ENCODE results near the gene KLHDC8A.

DNA sequence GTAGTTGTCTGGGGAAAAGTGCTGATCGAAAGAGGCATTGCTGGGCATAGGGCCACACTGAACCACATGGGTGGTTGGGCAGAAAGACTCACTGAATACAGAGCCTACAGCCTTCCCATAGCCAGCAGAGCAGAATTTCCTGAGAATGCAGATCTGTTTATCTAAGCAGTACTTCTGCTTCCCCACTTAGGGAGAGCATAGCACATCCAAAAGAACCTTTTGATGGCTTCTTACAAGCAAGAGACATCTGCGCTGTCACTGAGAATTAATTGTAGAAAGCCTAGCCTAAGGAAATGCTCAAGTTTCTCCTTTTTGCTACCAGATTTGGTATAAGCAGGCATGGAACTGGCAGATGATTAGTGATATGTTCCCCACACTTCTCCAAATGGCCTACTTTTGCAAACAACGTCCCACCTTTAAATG is 13.0 kb upstream of the KLHDC8A start:
- TF ChIP-seq, protein P1, sequence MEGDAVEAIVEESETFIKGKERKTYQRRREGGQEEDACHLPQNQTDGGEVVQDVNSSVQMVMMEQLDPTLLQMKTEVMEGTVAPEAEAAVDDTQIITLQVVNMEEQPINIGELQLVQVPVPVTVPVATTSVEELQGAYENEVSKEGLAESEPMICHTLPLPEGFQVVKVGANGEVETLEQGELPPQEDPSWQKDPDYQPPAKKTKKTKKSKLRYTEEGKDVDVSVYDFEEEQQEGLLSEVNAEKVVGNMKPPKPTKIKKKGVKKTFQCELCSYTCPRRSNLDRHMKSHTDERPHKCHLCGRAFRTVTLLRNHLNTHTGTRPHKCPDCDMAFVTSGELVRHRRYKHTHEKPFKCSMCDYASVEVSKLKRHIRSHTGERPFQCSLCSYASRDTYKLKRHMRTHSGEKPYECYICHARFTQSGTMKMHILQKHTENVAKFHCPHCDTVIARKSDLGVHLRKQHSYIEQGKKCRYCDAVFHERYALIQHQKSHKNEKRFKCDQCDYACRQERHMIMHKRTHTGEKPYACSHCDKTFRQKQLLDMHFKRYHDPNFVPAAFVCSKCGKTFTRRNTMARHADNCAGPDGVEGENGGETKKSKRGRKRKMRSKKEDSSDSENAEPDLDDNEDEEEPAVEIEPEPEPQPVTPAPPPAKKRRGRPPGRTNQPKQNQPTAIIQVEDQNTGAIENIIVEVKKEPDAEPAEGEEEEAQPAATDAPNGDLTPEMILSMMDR (conservative IDR thresholded peaks at IDR 0.05; ENCODE audit: low read depth, low read length): no peak
- no peak for TF ChIP-seq RFX5 (IDR thresholded peaks at IDR 0.05; ENCODE audit: low read depth, low read length)
- TF ChIP-seq POLR2A (IDR thresholded peaks at IDR 0.05; ENCODE audit: low read depth, low read length): no peak

All from IMR-90 (cell line).